Measurements from ENCODE around the gene CMIP.

The CMIP gene

GRCh38 chr16:81535679-81536360 lies 91.2 kb downstream of the CMIP start:
- no peak for DNase-seq (ENCODE audit: low read depth)

- DNase-seq (ENCODE audit: low read depth): no peak
These were observed 92.0 kb downstream of the CMIP start for GRCh38 chr16:81536648-81537047.

- no peak for DNase-seq (ENCODE audit: low read depth)
These were observed 93.3 kb downstream of the CMIP start for GRCh38 chr16:81537721-81538561.

GRCh38 chr16:81539009-81539758 lies 94.6 kb downstream of the CMIP start:
- no peak for DNase-seq (ENCODE audit: low read depth)

- no peak for DNase-seq (ENCODE audit: low read depth)
These were observed 95.3 kb downstream of the CMIP start for GRCh38 chr16:81539759-81540472.

GRCh38 chr16:81541314-81541713 lies 96.7 kb downstream of the CMIP start:
- DNase-seq (ENCODE audit: low read depth): no peak

- no peak for DNase-seq (ENCODE audit: low read depth)
These were observed 98.3 kb downstream of the CMIP start for GRCh38 chr16:81542609-81543570.

GRCh38 chr16:81543571-81543970 lies 99.0 kb downstream of the CMIP start:
- no peak for DNase-seq (ENCODE audit: low read depth)

GRCh38 chr16:81544261-81544660 lies 99.7 kb downstream of the CMIP start:
- no peak for DNase-seq (ENCODE audit: low read depth)

GRCh38 chr16:81544700-81545271 lies 100.2 kb downstream of the CMIP start:
- no peak for DNase-seq (ENCODE audit: low read depth)

GRCh38 chr16:81545470-81546250 lies 101.1 kb downstream of the CMIP start:
- DNase-seq (ENCODE audit: low read depth): no peak

GRCh38 chr16:81546781-81547180 lies 102.2 kb downstream of the CMIP start:
- DNase-seq (ENCODE audit: low read depth): no peak

- no peak for DNase-seq (ENCODE audit: low read depth)
These were observed 102.8 kb downstream of the CMIP start for GRCh38 chr16:81547194-81547938.

- no peak for DNase-seq (ENCODE audit: low read depth)
These were observed 103.3 kb downstream of the CMIP start for GRCh38 chr16:81547939-81548216.

- DNase-seq (ENCODE audit: low read depth): no peak
These were observed 103.9 kb downstream of the CMIP start for GRCh38 chr16:81548551-81548875.

- DNase-seq (ENCODE audit: low read depth): no peak
These were observed 104.4 kb downstream of the CMIP start for GRCh38 chr16:81548876-81549546.

- no peak for DNase-seq (ENCODE audit: low read depth)
These were observed 105.2 kb downstream of the CMIP start for GRCh38 chr16:81549547-81550431.

GRCh38 chr16:81550432-81550808 lies 105.8 kb downstream of the CMIP start:
- no peak for DNase-seq (ENCODE audit: low read depth)

Data from activated T-cell treated with anti-CD3 and anti-CD28 coated beads for 1 hour (primary cell).